ENCODE measurements around the gene TSPAN5.
A peak's percentile ranks its signal among the peaks of the same experiment; 100 is the strongest.

TSPAN5 gene

DNA sequence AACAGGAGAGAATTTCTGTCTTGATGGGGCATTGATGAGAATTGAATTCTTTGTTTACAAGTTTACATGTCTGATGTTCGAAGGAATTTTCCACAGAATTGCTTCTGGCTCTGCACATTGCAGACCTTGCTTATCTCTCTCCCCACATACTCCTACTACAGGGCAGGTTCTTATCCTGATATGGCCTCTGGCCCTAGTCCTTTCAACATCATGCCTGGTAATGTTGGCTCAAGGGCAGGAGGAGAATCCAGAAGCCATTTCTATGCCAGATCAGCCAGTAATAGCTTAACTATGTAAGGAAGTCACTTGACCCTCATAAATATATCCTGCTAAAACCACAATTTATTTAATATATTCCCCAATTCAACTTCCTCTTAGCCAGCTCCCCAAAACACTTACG lies 24.3 kb upstream of the TSPAN5 start:
- H3K4me1 Mint-ChIP-seq: peaks cover 15% of the 10 kb centered on the region
- no peaks in the 10 kb centered on the region for H3K27me3 Mint-ChIP-seq
- H3K4me3 Mint-ChIP-seq: no peak overlapping the region
- no peak overlapping the region for H3K27ac Mint-ChIP-seq
- H3K9me3 Mint-ChIP-seq: no peaks in the 10 kb centered on the region
- DNase-seq (no peak), ATAC-seq (no peak)

DNA sequence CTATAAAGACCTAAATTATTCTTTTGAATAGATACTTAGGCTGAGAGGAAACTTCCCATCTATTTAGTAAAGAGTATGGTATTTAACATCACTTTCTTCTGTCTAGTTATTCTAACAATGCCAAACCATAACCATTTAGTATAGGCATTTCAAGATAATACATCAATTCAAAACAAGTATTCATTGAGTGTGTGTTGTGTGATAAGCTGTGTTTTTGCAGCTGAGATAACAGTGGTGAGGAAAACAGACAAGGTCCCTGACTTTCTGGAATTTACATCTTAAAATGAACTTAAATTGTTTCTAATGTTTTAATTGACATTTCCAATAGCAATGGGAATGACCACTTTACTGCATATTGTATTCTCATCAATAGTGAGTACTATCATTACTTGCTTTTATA lies 22.4 kb upstream of the TSPAN5 start:
- DNase-seq (no peak), ATAC-seq (no peak)
- Mint-ChIP-seq H3K27ac (no peak overlapping the region), H3K4me3 (no peak overlapping the region), H3K4me1 (peaks cover 4% of the 10 kb centered on the region), H3K27me3 (no peaks in the 10 kb centered on the region), H3K9me3 (no peaks in the 10 kb centered on the region)

GRCh38 chr4:98679738-98680137 lies 21.3 kb upstream of the TSPAN5 start:
- H3K4me3 Mint-ChIP-seq: no peak overlapping the region

GRCh38 chr4:98677799-98678198 lies 19.4 kb upstream of the TSPAN5 start:
- no peak overlapping the region for H3K4me3 Mint-ChIP-seq
- no peaks in the 10 kb centered on the region for H3K27me3 Mint-ChIP-seq
- DNase-seq (no peak), ATAC-seq (no peak)
- no peak overlapping the region for H3K27ac Mint-ChIP-seq
- no peaks in the 10 kb centered on the region for H3K9me3 Mint-ChIP-seq
- peaks cover 13% of the 10 kb centered on the region for H3K4me1 Mint-ChIP-seq

More at GRCh38 chr4:98679738-98680137, 21.3 kb upstream of the TSPAN5 start:
- no peaks in the 10 kb centered on the region for H3K27me3 Mint-ChIP-seq
- no peak for ATAC-seq
- H3K4me1 Mint-ChIP-seq: no peaks in the 10 kb centered on the region
- H3K9me3 Mint-ChIP-seq: no peaks in the 10 kb centered on the region
- DNase-seq: no peak
- H3K27ac Mint-ChIP-seq: no peak overlapping the region

DNA sequence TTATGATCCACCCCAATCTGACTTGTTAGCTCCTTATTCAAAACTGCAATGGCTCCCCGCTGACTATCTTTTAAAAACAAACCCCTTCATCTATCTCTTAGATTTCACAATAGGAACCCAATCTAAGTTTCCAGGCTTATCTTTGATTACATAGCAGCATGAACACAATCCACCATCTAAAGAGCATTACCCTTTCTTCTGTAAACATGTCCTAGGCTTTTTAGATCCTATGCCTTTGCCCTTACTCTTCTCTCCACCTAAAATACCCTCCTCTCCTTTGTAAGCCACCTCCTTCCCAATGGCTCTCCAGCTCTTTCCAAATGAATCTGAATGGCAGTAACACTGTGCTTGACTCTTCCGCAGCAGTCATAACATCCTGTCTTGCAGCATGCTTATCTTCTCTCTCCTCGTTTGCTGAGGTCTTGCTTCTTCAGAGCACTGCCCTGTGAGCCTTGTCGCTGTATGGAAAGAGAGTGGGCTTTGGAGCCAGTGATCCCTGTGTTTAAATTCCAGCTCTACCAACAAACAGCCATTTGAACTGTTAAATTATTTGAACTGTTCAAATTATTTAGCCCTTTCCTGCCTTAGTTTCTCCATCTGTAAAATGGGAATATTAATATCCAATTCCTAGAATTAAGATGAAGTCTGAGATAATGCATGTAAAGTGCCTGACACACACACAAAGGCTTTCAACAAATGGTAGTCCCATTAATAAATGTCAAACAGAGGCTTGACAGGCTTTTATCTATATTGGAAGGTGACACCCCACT lies 16.2 kb upstream of the TSPAN5 start:
- DNase-seq (no peak), ATAC-seq (no peak)
- H3K4me3 Mint-ChIP-seq: no peak overlapping the region
- H3K27ac Mint-ChIP-seq: no peak overlapping the region
- peaks cover 11% of the 10 kb centered on the region for H3K27me3 Mint-ChIP-seq
- peaks cover 20% of the 10 kb centered on the region for H3K4me1 Mint-ChIP-seq
- no peaks in the 10 kb centered on the region for H3K9me3 Mint-ChIP-seq

- DNase-seq (no peak), ATAC-seq (no peak)
- no peak overlapping the region for H3K4me3 Mint-ChIP-seq
- peaks cover 11% of the 10 kb centered on the region for H3K27me3 Mint-ChIP-seq
- no peaks in the 10 kb centered on the region for H3K9me3 Mint-ChIP-seq
- peaks cover 20% of the 10 kb centered on the region for H3K4me1 Mint-ChIP-seq
- no peak overlapping the region for H3K27ac Mint-ChIP-seq
Observed at GRCh38 chr4:98673978-98674377, 15.6 kb upstream of the TSPAN5 start.

DNA sequence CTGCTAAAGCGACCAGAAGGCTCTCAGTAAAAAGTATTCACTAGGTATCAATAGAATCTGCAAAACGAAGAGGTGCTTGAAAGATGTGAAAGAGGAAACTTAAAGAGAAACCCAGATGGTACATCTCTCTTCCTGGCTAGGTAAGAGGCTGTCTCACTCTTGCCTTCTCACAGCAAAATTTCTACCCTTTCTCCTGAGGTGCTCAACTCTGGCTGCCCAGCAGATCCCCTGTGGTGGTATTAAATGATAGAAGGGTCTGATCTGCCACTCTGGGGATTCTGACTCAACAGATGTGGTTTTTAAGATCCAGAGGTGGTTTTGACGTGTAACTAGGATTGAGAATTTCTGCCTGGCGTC lies 14.9 kb upstream of the TSPAN5 start:
- Mint-ChIP-seq H3K9me3 (no peaks in the 10 kb centered on the region), H3K4me1 (peaks cover 20% of the 10 kb centered on the region), H3K27me3 (peaks cover 11% of the 10 kb centered on the region), H3K4me3 (peak overlapping the region; percentile 29 to 59), H3K27ac (peak overlapping the region in 1 of 2 donors; percentile 59)
- DNase-seq: no peak
- ATAC-seq: peak; percentile 80

GRCh38 chr4:98672583-98673287 lies 14.3 kb upstream of the TSPAN5 start:
- peaks cover 11% of the 10 kb centered on the region for H3K27me3 Mint-ChIP-seq
- no peak for DNase-seq
- peak overlapping the region; percentile 29 to 59 for H3K4me3 Mint-ChIP-seq
- H3K4me1 Mint-ChIP-seq: peaks cover 20% of the 10 kb centered on the region
- peak; percentile 42 for ATAC-seq
- peak overlapping the region in 1 of 2 donors; percentile 59 for H3K27ac Mint-ChIP-seq
- H3K9me3 Mint-ChIP-seq: no peaks in the 10 kb centered on the region

GRCh38 chr4:98671131-98671530 lies 12.7 kb upstream of the TSPAN5 start:
- H3K4me3 Mint-ChIP-seq: no peak overlapping the region

DNA sequence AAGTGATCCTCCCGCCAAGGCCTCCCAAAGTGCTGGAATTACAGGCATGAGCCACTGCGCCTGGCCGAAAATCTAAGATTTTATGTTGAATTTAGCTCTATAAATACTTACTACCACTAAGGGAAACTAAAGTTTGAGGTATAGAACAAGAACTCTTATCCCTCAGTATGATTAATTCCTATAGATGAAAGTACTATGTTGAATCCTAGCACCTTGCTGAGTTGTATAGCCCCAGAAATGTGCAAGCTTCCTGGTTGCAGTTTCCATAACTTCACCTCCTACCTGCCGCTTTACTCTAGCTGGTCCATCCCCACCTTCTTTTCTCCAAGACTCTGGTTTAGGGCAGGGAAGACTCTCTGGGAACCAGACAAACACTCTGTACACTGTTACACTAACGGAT lies 11.8 kb upstream of the TSPAN5 start:
- DNase-seq (no peak), ATAC-seq (no peak)
- no peak overlapping the region for H3K27ac Mint-ChIP-seq

More at GRCh38 chr4:98671131-98671530, 12.7 kb upstream of the TSPAN5 start:
- Mint-ChIP-seq H3K9me3 (peaks cover 0 to 5% of the 10 kb centered on the region in 2 donors), H3K27ac (no peak overlapping the region), H3K27me3 (peaks cover 11% of the 10 kb centered on the region), H3K4me1 (peaks cover 20% of the 10 kb centered on the region)
- ATAC-seq (no peak), DNase-seq (no peak)

GRCh38 chr4:98669577-98669976 lies 11.2 kb upstream of the TSPAN5 start:
- H3K4me3 Mint-ChIP-seq: no peak overlapping the region
- peaks cover 11% of the 10 kb centered on the region for H3K27me3 Mint-ChIP-seq

More for the DNA sequence above, 11.8 kb upstream of the TSPAN5 start:
- Mint-ChIP-seq H3K9me3 (peaks cover 0 to 15% of the 10 kb centered on the region in 2 donors), H3K4me1 (peaks cover 21% of the 10 kb centered on the region), H3K4me3 (no peak overlapping the region), H3K27me3 (peaks cover 11% of the 10 kb centered on the region)

GRCh38 chr4:98664959-98665358 lies 6.5 kb upstream of the TSPAN5 start:
- peaks cover 51% of the 10 kb centered on the region for H3K4me1 Mint-ChIP-seq

More at GRCh38 chr4:98669577-98669976, 11.2 kb upstream of the TSPAN5 start:
- ATAC-seq (no peak), DNase-seq (no peak)
- Mint-ChIP-seq H3K4me1 (peaks cover 27% of the 10 kb centered on the region), H3K9me3 (peaks cover 0 to 19% of the 10 kb centered on the region in 2 donors), H3K27ac (no peak overlapping the region)

DNA sequence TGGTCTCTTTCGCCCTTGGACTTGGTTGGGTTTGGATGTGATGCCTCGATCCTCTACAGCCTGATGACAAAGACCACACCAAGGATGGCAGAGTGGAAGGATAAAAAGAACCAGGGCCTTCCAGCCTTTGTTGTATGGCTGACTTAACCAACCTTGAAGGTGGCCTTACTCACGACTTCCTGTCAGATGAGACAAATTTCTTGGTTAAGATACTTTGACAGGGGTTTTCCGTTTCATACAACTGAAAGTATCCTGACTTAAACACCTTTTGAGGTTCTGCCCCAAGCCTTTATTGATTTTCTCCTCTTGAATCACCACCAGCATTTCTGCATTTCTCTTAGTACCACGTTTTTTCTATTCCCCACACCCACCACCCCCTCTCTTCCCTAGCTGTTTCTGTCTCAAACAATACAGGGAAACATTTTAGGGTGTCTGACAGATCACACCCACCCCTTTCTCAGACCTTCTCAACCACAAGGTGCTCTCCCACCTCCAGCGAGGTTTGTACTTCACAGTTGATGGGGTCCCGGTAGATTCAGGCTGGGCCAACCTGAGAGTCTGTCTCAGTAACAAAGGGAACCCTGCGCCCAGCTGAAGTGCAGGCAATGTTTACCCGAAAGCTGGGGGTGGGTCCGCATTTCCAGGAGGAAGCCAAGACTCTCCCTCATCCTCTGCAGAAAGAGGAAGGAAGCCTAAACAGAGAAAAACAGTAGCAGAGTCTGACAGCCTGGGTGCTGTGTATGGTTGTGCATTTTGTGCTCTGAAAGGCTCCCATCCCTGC lies 5.0 kb upstream of the TSPAN5 start:
- Mint-ChIP-seq H3K9me3 (peaks cover 0 to 19% of the 10 kb centered on the region in 2 donors), H3K27me3 (no peaks in the 10 kb centered on the region), H3K27ac (peak overlapping the region; percentile 99 to 100), H3K4me1 (peaks cover 64% of the 10 kb centered on the region), H3K4me3 (peak overlapping the region; percentile 80 to 87)
- ATAC-seq (peak; percentile 86), DNase-seq (peak; percentile 70 to 85)

More at GRCh38 chr4:98664959-98665358, 6.5 kb upstream of the TSPAN5 start:
- ATAC-seq (no peak), DNase-seq (no peak)
- peaks cover 0 to 19% of the 10 kb centered on the region in 2 donors for H3K9me3 Mint-ChIP-seq
- no peak overlapping the region for H3K27ac Mint-ChIP-seq
- no peak overlapping the region for H3K4me3 Mint-ChIP-seq
- H3K27me3 Mint-ChIP-seq: no peaks in the 10 kb centered on the region

- Mint-ChIP-seq H3K4me1 (peaks cover 64% of the 10 kb centered on the region), H3K27ac (peak overlapping the region; percentile 99 to 100), H3K4me3 (peak overlapping the region; percentile 80 to 87), H3K27me3 (no peaks in the 10 kb centered on the region), H3K9me3 (peaks cover 0 to 19% of the 10 kb centered on the region in 2 donors)
- peak; percentile 35 for ATAC-seq
- peak; percentile 50 to 61 for DNase-seq
Observed at GRCh38 chr4:98662626-98663225, 4.3 kb upstream of the TSPAN5 start.

- DNase-seq: no peak
- Mint-ChIP-seq H3K4me3 (peak overlapping the region in 1 of 2 donors; percentile 61), H3K27ac (peak overlapping the region; percentile 13 to 17), H3K9me3 (peaks cover 0 to 19% of the 10 kb centered on the region in 2 donors), H3K4me1 (peaks cover 67% of the 10 kb centered on the region), H3K27me3 (no peaks in the 10 kb centered on the region)
- ATAC-seq: no peak
Observed at GRCh38 chr4:98662055-98662453, 3.6 kb upstream of the TSPAN5 start.
